Renal pelvis (tissue), 3 donors: ENCODE results near the gene DISP1. TPM values are rescaled to one million over a fixed set of nuclear protein-coding genes. Genes with fewer than 3 reads are reported as not detected.

Source experiments
- polyA plus RNA-seq, 3 donors: library from polyadenylated mRNA; unstranded; fragments of 120-200 nt; gene quantifications; one replicate each; pipeline ENCODE4 v1.2.1, GENCODE V29; 2013; ENCODE audit not compliant: insufficient read length in 3 of 3

DISP1 gene
- polyA plus RNA-seq, 3 donors, result 14.2 to 17.4 (median 16.4) TPM

Other genes starting within 250 kb of the DISP1 start
- gene TAF1A, start 225.1 kb upstream of the DISP1 start, polyA plus RNA-seq, result 10 to 100 TPM; 13.7 to 20.1 (median 17.4) TPM
- gene MIA3, start 196.9 kb upstream of the DISP1 start, polyA plus RNA-seq, result 10 to 100 TPM; 60.0 to 88.9 (median 78.6) TPM
- gene AIDA, start 102.5 kb upstream of the DISP1 start, polyA plus RNA-seq, result 10 to 100 TPM; 63.0 to 67.3 (median 65.1) TPM
- gene BROX, start 102.5 kb upstream of the DISP1 start, polyA plus RNA-seq, result 10 to 100 TPM; 32.4 to 46.2 (median 42.6) TPM
- under 1 TPM; 0.13 to 0.71 (median 0.36) TPM for gene FAM177B, start 77.8 kb upstream of the DISP1 start, polyA plus RNA-seq